Activated CD8-positive, alpha-beta T cell treated with anti-CD3 and anti-CD28 coated beads, Interleukin-2, amount 10 ng/mL, durations not matched to agents 7 days and 5 days (primary cell): ENCODE measurements around the gene DENND4C. TPM values are rescaled to one million over a fixed set of nuclear protein-coding genes. Genes with fewer than 3 reads are reported as not detected.

Experiments used
- ATAC-seq: fragments of 150-1000 bp; cut with Tn5 transposase; one replicate; pipeline ENCODE4 v1.10.0; 2021; ENCODE audit warnings: moderate library complexity
- CTCF ChIA-PET: fragments of 350-600 bp; sonication (Branson Sonifier 250); formaldehyde crosslinking; loops from one replicate; lab custom pipeline; 2021; ENCODE audit warnings: antibody characterized with exemption; lab: Charles Lee
- POLR2A ChIA-PET: fragments of 350-600 bp; sonication (Branson Sonifier 250); formaldehyde crosslinking; loops from one replicate; lab custom pipeline; 2021; ENCODE audit warnings: antibody characterized with exemption; lab: Charles Lee
- DNase-seq: peaks from one replicate; pipeline ENCODE4 v3.0.0-alpha.2; 2020
- H3K27ac Mint-ChIP-seq: one replicate; pipeline ENCODE4 v1.8.0; 2021; ENCODE audit warnings: mild to moderate bottlenecking, mixed read lengths
- H3K27me3 Mint-ChIP-seq: one replicate; pipeline ENCODE4 v1.8.0; 2021; ENCODE audit warnings: low read depth, mixed read lengths
- H3K36me3 Mint-ChIP-seq: one replicate; pipeline ENCODE4 v1.8.0; 2021; ENCODE audit warnings: low read depth, mixed read lengths
- H3K4me1 Mint-ChIP-seq: one replicate; pipeline ENCODE4 v1.8.0; 2021; ENCODE audit warnings: low read depth, mixed read lengths
- H3K4me3 Mint-ChIP-seq: one replicate; pipeline ENCODE4 v1.8.0; 2021; ENCODE audit warnings: mild to moderate bottlenecking, mixed read lengths
- H3K9me3 Mint-ChIP-seq: one replicate; pipeline ENCODE4 v1.8.0; 2022; ENCODE audit warnings: mixed read lengths; ENCODE audit not compliant: insufficient read depth
- total RNA-seq, 2 experiments: library from RNA; stranded (reverse); gene quantifications; one replicate each; pipeline ENCODE4 v1.2.3, GENCODE V29; 2021

Gene DENND4C
- total RNA-seq, 2 experiments from 2014 or later: 29.6 to 35.3 TPM

- H3K4me3 Mint-ChIP-seq: no peak overlapping the region
- ATAC-seq (no peak), DNase-seq (no peak)
- ChIA-PET CTCF (interaction anchor here (1.5 kb wide), 1 partner anchor 26 kb away, joined by 3 read pairs; no protein-coding TSS in a partner anchor), POLR2A (no interaction called here)
- H3K9me3 Mint-ChIP-seq: peaks cover 6% of the 10 kb centered on the region
- peaks cover 28% of the 10 kb centered on the region for H3K4me1 Mint-ChIP-seq
- no peaks in the 10 kb centered on the region for H3K27me3 Mint-ChIP-seq
- H3K36me3 Mint-ChIP-seq: peaks cover 36% of the 10 kb centered on the region
- no peak overlapping the region for H3K27ac Mint-ChIP-seq
These were observed 40.0 kb downstream of the DENND4C start for GRCh38 chr9:19270421-19270949.

GRCh38 chr9:19271081-19271480 lies 40.6 kb downstream of the DENND4C start:
- CTCF ChIA-PET: no interaction called here
- POLR2A ChIA-PET: no interaction called here
- no peak overlapping the region for H3K4me3 Mint-ChIP-seq
- peaks cover 37% of the 10 kb centered on the region for H3K36me3 Mint-ChIP-seq
- DNase-seq (no peak), ATAC-seq (no peak)
- H3K4me1 Mint-ChIP-seq: peaks cover 28% of the 10 kb centered on the region
- H3K9me3 Mint-ChIP-seq: peaks cover 6% of the 10 kb centered on the region
- H3K27ac Mint-ChIP-seq: no peak overlapping the region
- H3K27me3 Mint-ChIP-seq: no peaks in the 10 kb centered on the region

GRCh38 chr9:19281801-19282200 lies 51.3 kb downstream of the DENND4C start:
- no peaks in the 10 kb centered on the region for H3K27me3 Mint-ChIP-seq
- POLR2A ChIA-PET: no interaction called here
- no peaks in the 10 kb centered on the region for H3K9me3 Mint-ChIP-seq
- H3K4me3 Mint-ChIP-seq: no peak overlapping the region
- CTCF ChIA-PET: interaction anchor here (1.1 kb wide), 1 partner anchor 233 kb away, joined by 4 read pairs; the partner anchor contains the start of gene RRAGA
- H3K4me1 Mint-ChIP-seq: peaks cover 3% of the 10 kb centered on the region
- H3K36me3 Mint-ChIP-seq: peaks cover 2% of the 10 kb centered on the region
- no peak for ATAC-seq
- DNase-seq: no peak
- no peak overlapping the region for H3K27ac Mint-ChIP-seq

GRCh38 chr9:19283072-19283710 lies 52.7 kb downstream of the DENND4C start:
- no peak overlapping the region for H3K4me3 Mint-ChIP-seq
- CTCF ChIA-PET: no interaction called here

GRCh38 chr9:19284729-19285128 lies 54.2 kb downstream of the DENND4C start:
- CTCF ChIA-PET: no interaction called here
- Mint-ChIP-seq H3K4me1 (peaks cover 3% of the 10 kb centered on the region), H3K4me3 (no peak overlapping the region), H3K27ac (no peak overlapping the region), H3K27me3 (no peaks in the 10 kb centered on the region), H3K9me3 (no peaks in the 10 kb centered on the region), H3K36me3 (peaks cover 15% of the 10 kb centered on the region)
- DNase-seq: no peak
- POLR2A ChIA-PET: no interaction called here
- ATAC-seq: no peak

More at GRCh38 chr9:19283072-19283710, 52.7 kb downstream of the DENND4C start:
- POLR2A ChIA-PET: no interaction called here
- H3K27ac Mint-ChIP-seq: no peak overlapping the region
- ATAC-seq (no peak), DNase-seq (no peak)
- H3K4me1 Mint-ChIP-seq: peaks cover 3% of the 10 kb centered on the region
- peaks cover 10% of the 10 kb centered on the region for H3K36me3 Mint-ChIP-seq
- no peaks in the 10 kb centered on the region for H3K27me3 Mint-ChIP-seq
- no peaks in the 10 kb centered on the region for H3K9me3 Mint-ChIP-seq

GRCh38 chr9:19286634-19287188 lies 56.2 kb downstream of the DENND4C start:
- Mint-ChIP-seq H3K27ac (no peak overlapping the region), H3K4me1 (peaks cover 1% of the 10 kb centered on the region), H3K9me3 (no peaks in the 10 kb centered on the region), H3K27me3 (no peaks in the 10 kb centered on the region), H3K36me3 (peaks cover 24% of the 10 kb centered on the region), H3K4me3 (no peak overlapping the region)
- ChIA-PET CTCF (no interaction called here), POLR2A (no interaction called here)
- no peak for DNase-seq
- no peak for ATAC-seq

- CTCF ChIA-PET: interaction anchor here (1.3 kb wide), 1 partner anchor 176 kb away, joined by 3 read pairs; no protein-coding TSS in a partner anchor
- Mint-ChIP-seq H3K4me3 (no peak overlapping the region), H3K4me1 (no peaks in the 10 kb centered on the region), H3K27me3 (no peaks in the 10 kb centered on the region), H3K9me3 (no peaks in the 10 kb centered on the region), H3K36me3 (peaks cover 29% of the 10 kb centered on the region), H3K27ac (no peak overlapping the region)
- POLR2A ChIA-PET: no interaction called here
- DNase-seq: no peak
- no peak for ATAC-seq
These were observed 57.6 kb downstream of the DENND4C start for GRCh38 chr9:19288081-19288480.

- Mint-ChIP-seq H3K27ac (no peak overlapping the region), H3K9me3 (no peaks in the 10 kb centered on the region), H3K4me1 (no peaks in the 10 kb centered on the region), H3K4me3 (no peak overlapping the region), H3K36me3 (peaks cover 36% of the 10 kb centered on the region), H3K27me3 (no peaks in the 10 kb centered on the region)
- POLR2A ChIA-PET: no interaction called here
- CTCF ChIA-PET: no interaction called here
- DNase-seq (no peak), ATAC-seq (no peak)
These were observed 59.6 kb downstream of the DENND4C start for GRCh38 chr9:19290103-19290502.

GRCh38 chr9:19294219-19294618 lies 63.7 kb downstream of the DENND4C start:
- Mint-ChIP-seq H3K4me3 (no peak overlapping the region), H3K27me3 (no peaks in the 10 kb centered on the region), H3K4me1 (no peaks in the 10 kb centered on the region), H3K27ac (no peak overlapping the region), H3K36me3 (peaks cover 28% of the 10 kb centered on the region), H3K9me3 (no peaks in the 10 kb centered on the region)
- no peak for ATAC-seq
- ChIA-PET CTCF (no interaction called here), POLR2A (no interaction called here)
- DNase-seq: no peak

- POLR2A ChIA-PET: no interaction called here
- Mint-ChIP-seq H3K27ac (no peak overlapping the region), H3K36me3 (peaks cover 35% of the 10 kb centered on the region), H3K4me3 (no peak overlapping the region), H3K9me3 (no peaks in the 10 kb centered on the region), H3K4me1 (no peaks in the 10 kb centered on the region), H3K27me3 (no peaks in the 10 kb centered on the region)
- DNase-seq (no peak), ATAC-seq (no peak)
- CTCF ChIA-PET: no interaction called here
These were observed 68.0 kb downstream of the DENND4C start for GRCh38 chr9:19298436-19299000.

- ATAC-seq (no peak), DNase-seq (no peak)
- POLR2A ChIA-PET: no interaction called here
- H3K4me3 Mint-ChIP-seq: no peak overlapping the region
- H3K27ac Mint-ChIP-seq: no peak overlapping the region
- no peaks in the 10 kb centered on the region for H3K27me3 Mint-ChIP-seq
- peaks cover 35% of the 10 kb centered on the region for H3K36me3 Mint-ChIP-seq
- no peaks in the 10 kb centered on the region for H3K4me1 Mint-ChIP-seq
- CTCF ChIA-PET: no interaction called here
- no peaks in the 10 kb centered on the region for H3K9me3 Mint-ChIP-seq
These were observed 72.7 kb downstream of the DENND4C start for GRCh38 chr9:19303216-19303615.

GRCh38 chr9:19306568-19306967 lies 76.1 kb downstream of the DENND4C start:
- no peak overlapping the region for H3K27ac Mint-ChIP-seq
- no peak for ATAC-seq
- H3K36me3 Mint-ChIP-seq: peaks cover 22% of the 10 kb centered on the region
- H3K4me1 Mint-ChIP-seq: no peaks in the 10 kb centered on the region
- ChIA-PET CTCF (no interaction called here), POLR2A (no interaction called here)
- no peak for DNase-seq
- no peak overlapping the region for H3K4me3 Mint-ChIP-seq
- H3K27me3 Mint-ChIP-seq: no peaks in the 10 kb centered on the region
- H3K9me3 Mint-ChIP-seq: no peaks in the 10 kb centered on the region
